Renal cortical epithelial cell (primary cell): Measurements from ENCODE around the gene SIGLEC12. TPM values are rescaled to one million over a fixed set of nuclear protein-coding genes. Genes with fewer than 3 reads are reported as not detected.
"Not testable (repeated sequence)": the region's sequence is repeated elsewhere in the genome, so short reads cannot be mapped to it uniquely, and the experiment has no call there.

Experiments
- DNase-seq: peaks from one replicate; pipeline ENCODE4 v3.0.0-alpha.2; 2011; ENCODE audit warnings: low read depth
- total RNA-seq: library from RNA; depleted of rRNA; stranded (reverse); fragments of >200 nt; gene quantifications from 2 replicates; pipeline ENCODE4 v1.2.3, GENCODE V29; 2014

Gene SIGLEC12
- total RNA-seq, 1 donor from 2014 or later: not detected

DNA sequence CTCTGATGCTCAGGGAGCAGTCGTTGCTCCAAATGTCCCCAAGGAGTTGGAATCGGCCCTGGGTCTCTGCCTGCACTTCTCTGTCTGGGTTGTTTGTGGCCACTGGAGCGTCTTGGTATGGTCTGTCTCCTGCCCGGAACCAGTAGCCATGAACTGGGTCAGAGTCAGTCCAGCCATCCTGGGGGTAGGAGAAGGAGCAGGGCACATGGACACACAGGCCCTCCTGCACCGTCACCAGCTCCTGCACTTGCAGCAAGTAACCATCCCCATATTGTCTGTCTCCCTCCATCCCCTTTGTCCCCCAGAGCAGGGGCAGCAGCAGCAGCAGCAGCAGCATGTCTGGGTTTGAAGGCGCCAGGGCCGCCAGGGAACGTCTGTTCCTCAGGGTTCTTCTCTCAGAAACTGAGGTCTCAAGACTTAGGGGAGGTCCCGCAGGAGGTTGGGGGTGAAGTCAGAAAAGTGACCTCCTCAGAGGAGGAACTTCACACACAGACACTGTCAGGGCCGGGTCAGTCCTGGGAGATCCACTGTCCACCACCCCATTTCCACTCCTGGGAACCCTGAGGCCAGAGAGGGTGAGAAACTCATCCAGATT is 43.5 kb downstream of the SIGLEC12 start, which contains the start of gene SIGLEC8:
Gene SIGLEC8 (minus strand): TSS at position 404 of the 595 bp plus-strand sequence. CDS start 67 bp downstream, at position 337.
- DNase-seq: no peak

DNA sequence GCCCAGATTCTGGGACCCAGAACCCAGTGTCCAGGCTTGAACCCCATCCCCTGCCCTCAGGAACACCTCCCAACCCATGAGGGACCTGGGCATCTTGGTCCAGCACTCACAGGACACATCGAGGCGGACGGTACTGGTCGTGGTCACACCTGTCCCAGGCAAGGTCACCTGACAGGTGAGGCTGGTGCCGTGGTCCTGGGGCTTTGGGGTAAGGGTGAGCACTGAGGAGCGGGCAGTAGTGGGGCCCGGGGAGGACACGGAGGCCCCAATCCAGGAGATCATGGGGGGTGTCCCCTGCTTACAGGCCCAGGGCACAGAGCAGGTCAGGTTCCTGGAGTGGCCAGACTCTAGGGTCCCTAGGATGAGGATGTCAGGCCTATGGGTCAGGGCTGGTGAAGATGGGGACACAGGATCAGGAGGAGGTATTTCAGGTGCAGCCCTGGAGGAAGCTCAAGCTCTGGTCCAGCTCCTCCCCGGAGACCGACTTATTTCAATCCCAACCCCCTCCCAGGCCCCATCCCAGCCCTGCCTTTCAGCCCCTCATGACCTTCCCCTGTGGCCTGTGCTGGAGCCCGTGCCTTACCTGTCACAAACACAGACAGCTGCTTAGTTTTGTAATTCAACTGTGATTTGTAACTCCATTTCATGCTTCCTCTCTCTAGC is 44.1 kb downstream of the SIGLEC12 start:
- DNase-seq: no peak

DNA sequence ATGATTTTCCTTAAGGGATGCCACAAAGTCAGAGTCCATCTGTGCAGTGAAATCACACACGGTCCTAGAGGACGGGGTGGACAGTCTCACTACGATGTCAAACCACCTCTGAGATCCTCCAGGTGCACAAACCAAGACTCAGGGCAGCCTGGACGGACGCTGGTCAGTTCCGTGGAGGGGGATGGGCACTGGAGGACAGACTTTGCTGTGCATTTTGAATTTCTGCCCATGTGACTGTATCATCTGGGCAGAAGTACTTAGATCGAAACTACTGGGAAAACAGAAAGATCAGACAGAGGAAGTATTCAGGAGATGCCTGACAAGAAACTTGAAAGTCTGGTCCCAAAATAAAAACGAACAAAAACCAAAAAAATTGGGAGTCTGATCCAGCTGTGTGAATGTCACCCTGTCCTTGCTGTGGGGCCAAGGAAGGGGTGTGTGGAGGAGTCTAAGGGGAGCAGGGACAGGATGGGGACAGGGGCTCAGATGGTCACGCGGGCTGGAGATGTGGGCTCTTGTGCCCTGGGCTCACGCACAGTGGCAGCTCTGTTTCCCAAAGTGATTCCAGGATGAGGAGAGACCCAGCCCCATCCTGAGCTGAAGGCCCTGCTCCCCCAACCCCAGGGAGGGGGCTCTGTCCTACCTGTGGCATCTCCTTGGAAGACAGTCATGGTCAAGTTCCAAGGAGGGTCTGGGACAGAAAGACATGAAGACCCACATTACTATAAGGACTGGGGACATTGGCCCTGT is 44.9 kb downstream of the SIGLEC12 start:
- no peak for DNase-seq

DNA sequence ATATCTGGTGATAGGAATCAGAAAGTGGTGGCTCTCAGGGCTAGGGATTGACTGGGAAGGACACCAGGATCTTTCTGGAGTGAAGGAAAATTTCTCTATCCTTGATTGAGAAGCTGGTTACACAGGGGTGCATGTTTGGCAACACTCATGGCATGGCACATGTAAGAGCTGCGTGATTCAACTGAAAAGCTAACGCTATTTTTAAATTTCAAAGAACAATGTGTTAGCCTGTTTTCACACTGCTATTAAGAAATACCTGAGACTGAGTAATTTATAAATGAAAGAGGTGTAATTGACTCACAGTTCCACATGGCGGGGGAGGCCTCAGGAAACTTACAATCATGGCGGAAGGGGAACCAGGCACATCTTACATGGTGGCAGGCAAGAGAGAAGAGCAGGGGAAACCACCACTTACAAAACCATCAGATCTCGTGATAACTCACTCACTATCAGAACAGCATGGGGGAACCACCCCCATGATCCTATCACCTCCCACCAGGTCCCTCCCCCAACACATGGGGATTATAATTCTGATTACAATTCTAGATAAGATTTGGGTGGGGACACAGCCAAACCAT is 50.8 kb downstream of the SIGLEC12 start:
- DNase-seq: no peak

DNA sequence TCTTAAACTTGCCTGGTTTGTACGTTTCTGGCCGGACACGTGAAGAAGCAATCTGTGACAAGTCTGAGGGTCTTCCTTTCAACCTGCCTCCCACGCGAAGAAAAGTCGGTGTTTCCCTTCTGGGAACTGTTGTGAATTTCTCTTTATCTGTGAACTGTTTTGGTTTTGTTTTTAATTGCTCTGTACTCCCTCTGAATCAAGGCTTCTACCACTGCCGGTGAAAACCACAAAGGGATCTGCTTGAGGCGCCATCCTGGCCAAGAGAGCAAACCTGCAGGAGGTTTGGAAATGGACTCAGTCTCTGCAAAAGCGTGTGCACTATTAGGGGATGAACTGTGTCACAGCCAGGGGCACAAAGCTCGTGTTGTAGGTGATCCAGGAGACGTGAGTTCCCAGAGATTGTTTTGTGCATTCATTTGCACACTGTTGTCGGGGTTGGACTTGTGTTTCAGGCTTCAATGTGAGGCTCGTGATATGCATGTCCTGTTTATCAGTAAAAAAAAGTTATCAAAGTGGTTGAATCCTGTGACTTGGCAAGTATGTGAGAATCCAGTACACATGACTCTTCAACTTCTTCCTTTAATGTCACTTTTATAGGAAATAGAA is 53.1 kb downstream of the SIGLEC12 start:
- DNase-seq: no peak

DNA sequence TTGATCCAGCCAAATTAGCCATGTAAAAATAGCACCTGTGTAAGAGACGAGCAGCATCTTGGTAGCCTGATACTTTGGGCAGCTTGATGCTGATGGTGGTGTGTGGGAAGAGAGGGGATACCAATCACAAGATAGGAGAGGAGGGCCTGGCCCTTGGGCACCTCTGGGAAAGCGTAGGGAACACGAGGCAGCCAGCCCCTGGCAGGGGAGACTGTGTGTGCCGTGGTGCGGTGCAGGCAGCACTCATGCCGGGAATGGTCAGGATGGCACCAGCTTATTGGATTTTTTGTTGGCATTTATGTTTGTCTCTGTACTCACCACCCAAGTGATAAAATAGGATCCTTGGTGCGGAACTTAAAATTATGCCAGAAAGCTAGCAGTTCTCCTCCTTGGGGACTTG is 53.6 kb downstream of the SIGLEC12 start:
- DNase-seq: no peak

DNA sequence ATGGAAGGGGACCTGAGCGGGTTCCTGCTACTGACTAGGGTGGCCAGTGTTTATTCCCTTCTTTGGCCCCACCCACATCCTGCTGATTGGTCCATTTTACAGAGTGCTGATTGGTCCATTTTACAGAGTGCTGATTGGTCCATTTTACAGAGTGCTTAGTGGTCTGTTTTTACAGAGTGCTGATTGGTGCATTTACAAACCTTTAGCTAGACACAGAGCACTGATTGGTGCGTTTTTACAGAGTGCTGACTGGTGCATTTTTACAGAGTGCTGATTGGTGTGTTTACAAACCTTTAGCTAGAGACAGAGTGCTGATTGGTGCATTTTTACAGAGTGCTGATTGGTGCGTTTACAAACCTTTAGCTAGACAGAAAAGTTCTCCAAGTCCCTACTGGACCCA is 54.1 kb downstream of the SIGLEC12 start:
- DNase-seq: not testable (repeated sequence)

DNA sequence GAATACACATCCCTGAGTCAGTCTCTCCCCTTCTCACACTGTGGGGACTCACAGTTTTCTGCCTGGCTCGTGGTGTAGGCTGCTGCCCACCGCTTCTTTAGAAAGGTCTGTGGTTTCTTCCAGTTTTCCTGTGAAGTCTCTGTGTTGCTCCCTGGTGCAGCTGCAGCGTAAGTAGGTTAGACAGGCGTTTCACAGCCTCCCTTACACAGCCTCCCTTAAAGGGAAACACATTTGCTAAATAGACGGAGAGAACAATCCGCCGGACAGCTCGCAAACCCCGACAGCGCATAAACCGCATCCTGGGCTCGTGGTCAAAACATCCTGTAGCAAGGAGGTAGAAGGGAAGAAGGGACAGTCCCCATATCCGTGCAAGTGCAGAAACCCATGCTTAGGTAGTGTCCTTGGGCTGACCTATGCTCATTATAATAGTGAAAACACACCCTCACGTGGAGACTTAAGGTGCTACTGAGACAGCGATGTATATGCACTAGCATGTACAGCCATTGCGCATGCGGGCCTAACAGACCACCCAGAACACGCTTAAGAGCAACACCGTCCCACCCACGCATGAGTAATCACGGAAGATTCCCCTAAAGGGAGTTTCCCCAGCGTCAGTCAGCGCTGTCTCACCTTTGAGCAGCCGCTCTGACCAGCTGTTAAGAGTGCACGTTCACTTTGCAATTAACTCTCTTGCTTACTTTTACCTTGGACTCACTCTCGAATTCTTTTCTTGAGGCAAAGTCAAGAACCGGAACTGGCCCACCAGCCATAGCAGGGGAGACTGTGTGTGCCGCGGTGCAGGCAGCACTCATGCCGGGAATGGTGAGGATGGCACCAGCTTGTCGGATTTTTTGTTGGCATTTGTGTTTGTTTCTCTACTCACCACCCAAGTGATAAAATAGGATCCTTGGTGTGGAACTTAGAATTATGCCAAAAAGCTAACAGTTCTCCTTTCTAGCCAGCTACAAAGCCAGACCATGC is 59.9 kb downstream of the SIGLEC12 start:
- no peak for DNase-seq

Other genes starting within 250 kb of the SIGLEC12 start
- gene IGLON5, start 190.2 kb downstream of the SIGLEC12 start, total RNA-seq: 0.05 TPM in 1 of 2 replicates, not detected in the other
- gene VSIG10L, start 159.7 kb downstream of the SIGLEC12 start, total RNA-seq: 0.17 and 1.2 TPM in 2 replicates
- gene ETFB, start 135.4 kb downstream of the SIGLEC12 start, total RNA-seq: 58.2 and 74.0 TPM in 2 replicates
- not detected in 2 replicates for gene CLDND2, start 132.8 kb downstream of the SIGLEC12 start, total RNA-seq
- not detected in 2 replicates for gene NKG7, start 129.1 kb downstream of the SIGLEC12 start, total RNA-seq
- not detected in 2 replicates for gene LIM2, start 113.8 kb downstream of the SIGLEC12 start, total RNA-seq
- gene C19orf84, start 111.2 kb downstream of the SIGLEC12 start, total RNA-seq: not detected in 2 replicates
- not detected in 2 replicates for gene SIGLEC10, start 84.2 kb downstream of the SIGLEC12 start, total RNA-seq
- not detected in 2 replicates for gene SIGLEC8, start 43.3 kb downstream of the SIGLEC12 start, total RNA-seq
- not detected in 2 replicates for gene CEACAM18, start 23.3 kb downstream of the SIGLEC12 start, total RNA-seq
- not detected in 2 replicates for gene SIGLEC6, start 29.9 kb upstream of the SIGLEC12 start, total RNA-seq
- 3.3 and 12.5 TPM in 2 replicates for gene ZNF175, start 69.5 kb upstream of the SIGLEC12 start, total RNA-seq
- gene SIGLEC5, start 128.6 kb upstream of the SIGLEC12 start, total RNA-seq: not detected in 2 replicates
- not detected in 2 replicates for gene SIGLEC14, start 145.0 kb upstream of the SIGLEC12 start, total RNA-seq
- 1.7 and 3.5 TPM in 2 replicates for gene SPACA6, start 191.5 kb upstream of the SIGLEC12 start, total RNA-seq
- 0.17 TPM in 1 of 2 replicates, not detected in the other for gene HAS1, start 222.2 kb upstream of the SIGLEC12 start, total RNA-seq